K562 (cell line): ENCODE results near the gene SSR2. TPM values are rescaled to one million over a fixed set of nuclear protein-coding genes. Genes with fewer than 3 reads are reported as not detected.

Experiments
- ETV6 ChIP-seq, 3 experiments: fragments of 150-350 bp in 1 of 3; sonication (generic) in 1 of 3; formaldehyde crosslinking in 1 of 3; IDR thresholded peaks; 2 replicates each; pipeline versions ENCODE4 v1.6.1 to v1.8.0; 2014 to 2022; ENCODE audit warnings: borderline replicate concordance in 2 of 3, low read depth in 2 of 3, antibody characterized with exemption in 1 of 3, low read length in 1 of 3, mild to moderate bottlenecking in 1 of 3, missing genetic modification reagents in 1 of 3
- MAFK ChIP-seq: IDR thresholded peaks from 2 replicates; pipeline ENCODE4 v1.6.1; 2011; ENCODE audit warnings: low read length, improper control_type of control experiment
- NR2C1 ChIP-seq, 2 experiments: fragments of 450-650 bp; IDR thresholded peaks; 2 replicates each; pipeline ENCODE4 v1.6.1; 2017; ENCODE audit warnings: mild to moderate bottlenecking in 2 of 2, antibody characterized with exemption in 1 of 2, inconsistent platforms in 1 of 2, missing compliant biosample characterization in 1 of 2, missing genetic modification characterization in 1 of 2
- NUFIP1 ChIP-seq: fragments of 450-650 bp; IDR thresholded peaks from 2 replicates; pipeline ENCODE4 v1.6.1; 2018; ENCODE audit not compliant: partially characterized antibody
- PCBP2 ChIP-seq: fragments of 200-400 bp; formaldehyde crosslinking; IDR thresholded peaks from 2 replicates; pipeline ENCODE4 v1.6.1; 2018; ENCODE audit warnings: low read length, low read depth, mild to moderate bottlenecking, moderate library complexity; ENCODE audit not compliant: poor library complexity, severe bottlenecking
- PML ChIP-seq: IDR thresholded peaks from 2 replicates; pipeline ENCODE4 v1.6.1; 2012; ENCODE audit warnings: low read length, inconsistent platforms
- SAFB2 ChIP-seq: fragments of 200-400 bp; formaldehyde crosslinking; IDR thresholded peaks from 2 replicates; pipeline ENCODE4 v1.6.1; 2018; ENCODE audit warnings: borderline replicate concordance, low read length, low read depth, moderate library complexity; ENCODE audit not compliant: severe bottlenecking
- SP1 ChIP-seq: sonication (generic); formaldehyde crosslinking; IDR thresholded peaks from 2 replicates; pipeline ENCODE4 v1.8.1; 2022; ENCODE audit warnings: mild to moderate bottlenecking, missing genetic modification reagents
- SRSF3 ChIP-seq: fragments of 200-400 bp; formaldehyde crosslinking; IDR thresholded peaks from 2 replicates; pipeline ENCODE4 v1.6.1; 2016; ENCODE audit warnings: mild to moderate bottlenecking, low read length, moderate library complexity; ENCODE audit not compliant: insufficient read depth
- TBP ChIP-seq: optimal IDR thresholded peaks from 2 replicates; pipeline ENCODE3; 2011; ENCODE audit warnings: low read depth, low read length, improper control_type of control experiment
- ZNF133 ChIP-seq: fragments of 250-450 bp; sonication (Bioruptor Pico); IDR thresholded peaks from 2 replicates; pipeline ENCODE4 v1.4.0; 2020; ENCODE audit warnings: mild to moderate bottlenecking
- polyA plus RNA-seq, 8 experiments: library from polyadenylated mRNA; depleted of rRNA in 4 of 8; stranded (reverse) in 5 of 8; unstranded in 3 of 8; fragments of >200 nt; fragmentation: Nextera tagmentation in 2 of 8; fragmentation: Illumina TruSeq in 1 of 8; extraction: Ambion mirVana in 2 of 8; extraction: Trizol in 1 of 8; gene quantifications; 2 replicates each; pipeline versions ENCODE4 v1.2.1 to v1.2.3, GENCODE V29; 2011 to 2014; ENCODE audit warnings: inconsistent platforms in 1 of 8, missing spikeins in 1 of 8
- total RNA-seq, 7 experiments: library from RNA; depleted of rRNA in 6 of 7; stranded (reverse); fragments of >200 nt in 6 of 7; fragmentation: Illumina TruSeq in 2 of 7; extraction: Trizol in 2 of 7; gene quantifications; 2 replicates each; pipeline versions ENCODE4 v1.2.1 to v1.2.3, GENCODE V29; 2011 to 2021; ENCODE audit warnings: low replicate concordance in 1 of 7
- TF ChIP-seq, protein P1 (sequence below): fragments of 450-650 bp; IDR thresholded peaks from 2 replicates; pipeline ENCODE4 v1.6.1; 2016; ENCODE audit warnings: mild to moderate bottlenecking, moderate library complexity
- TF ChIP-seq, protein P2 (sequence below): fragments of 450-650 bp; IDR thresholded peaks from one replicate; pipeline ENCODE4 v1.6.1; 2018; ENCODE audit warnings: mild to moderate bottlenecking, moderate library complexity; ENCODE audit not compliant: partially characterized antibody

Gene SSR2
- total and polyA plus RNA-seq, 9 of the 15 experiments (the other 6 are each of a cell fraction or from before 2014, with no cell fraction given), result 161 to 411 (median 240) TPM

DNA sequence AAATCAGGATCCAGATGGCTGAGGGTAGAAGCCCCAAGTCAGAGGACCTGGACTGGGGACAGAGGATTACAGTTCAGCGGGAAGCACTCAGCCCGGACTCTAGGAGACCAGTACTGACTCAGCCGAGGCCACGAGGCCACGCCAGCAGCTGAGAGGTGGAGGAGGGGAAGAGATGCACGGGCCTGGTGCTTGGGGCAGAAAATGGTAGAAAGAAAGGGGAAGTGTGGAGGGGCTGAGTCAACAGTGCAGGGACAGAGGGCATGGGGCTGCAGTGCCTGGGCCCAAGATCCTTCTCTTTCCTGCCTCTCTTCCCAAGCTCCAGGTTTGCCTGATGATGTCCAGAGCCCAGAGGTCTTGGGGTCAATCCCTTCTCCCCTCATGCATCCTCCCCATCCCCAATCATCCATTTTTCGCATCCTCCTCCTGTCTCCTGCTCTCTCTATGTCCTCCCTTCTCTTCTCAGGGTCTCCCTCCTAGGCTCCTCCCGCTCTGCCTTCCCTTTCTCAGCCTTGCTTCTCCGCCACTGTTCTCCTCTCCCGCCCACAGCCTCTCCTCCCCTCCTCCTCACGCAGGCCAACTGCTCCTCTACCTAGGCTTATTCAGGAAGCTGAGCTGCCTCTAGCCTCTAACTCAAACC lies 50.1 kb downstream of the SSR2 start (continued):
- TF ChIP-seq, protein P1, sequence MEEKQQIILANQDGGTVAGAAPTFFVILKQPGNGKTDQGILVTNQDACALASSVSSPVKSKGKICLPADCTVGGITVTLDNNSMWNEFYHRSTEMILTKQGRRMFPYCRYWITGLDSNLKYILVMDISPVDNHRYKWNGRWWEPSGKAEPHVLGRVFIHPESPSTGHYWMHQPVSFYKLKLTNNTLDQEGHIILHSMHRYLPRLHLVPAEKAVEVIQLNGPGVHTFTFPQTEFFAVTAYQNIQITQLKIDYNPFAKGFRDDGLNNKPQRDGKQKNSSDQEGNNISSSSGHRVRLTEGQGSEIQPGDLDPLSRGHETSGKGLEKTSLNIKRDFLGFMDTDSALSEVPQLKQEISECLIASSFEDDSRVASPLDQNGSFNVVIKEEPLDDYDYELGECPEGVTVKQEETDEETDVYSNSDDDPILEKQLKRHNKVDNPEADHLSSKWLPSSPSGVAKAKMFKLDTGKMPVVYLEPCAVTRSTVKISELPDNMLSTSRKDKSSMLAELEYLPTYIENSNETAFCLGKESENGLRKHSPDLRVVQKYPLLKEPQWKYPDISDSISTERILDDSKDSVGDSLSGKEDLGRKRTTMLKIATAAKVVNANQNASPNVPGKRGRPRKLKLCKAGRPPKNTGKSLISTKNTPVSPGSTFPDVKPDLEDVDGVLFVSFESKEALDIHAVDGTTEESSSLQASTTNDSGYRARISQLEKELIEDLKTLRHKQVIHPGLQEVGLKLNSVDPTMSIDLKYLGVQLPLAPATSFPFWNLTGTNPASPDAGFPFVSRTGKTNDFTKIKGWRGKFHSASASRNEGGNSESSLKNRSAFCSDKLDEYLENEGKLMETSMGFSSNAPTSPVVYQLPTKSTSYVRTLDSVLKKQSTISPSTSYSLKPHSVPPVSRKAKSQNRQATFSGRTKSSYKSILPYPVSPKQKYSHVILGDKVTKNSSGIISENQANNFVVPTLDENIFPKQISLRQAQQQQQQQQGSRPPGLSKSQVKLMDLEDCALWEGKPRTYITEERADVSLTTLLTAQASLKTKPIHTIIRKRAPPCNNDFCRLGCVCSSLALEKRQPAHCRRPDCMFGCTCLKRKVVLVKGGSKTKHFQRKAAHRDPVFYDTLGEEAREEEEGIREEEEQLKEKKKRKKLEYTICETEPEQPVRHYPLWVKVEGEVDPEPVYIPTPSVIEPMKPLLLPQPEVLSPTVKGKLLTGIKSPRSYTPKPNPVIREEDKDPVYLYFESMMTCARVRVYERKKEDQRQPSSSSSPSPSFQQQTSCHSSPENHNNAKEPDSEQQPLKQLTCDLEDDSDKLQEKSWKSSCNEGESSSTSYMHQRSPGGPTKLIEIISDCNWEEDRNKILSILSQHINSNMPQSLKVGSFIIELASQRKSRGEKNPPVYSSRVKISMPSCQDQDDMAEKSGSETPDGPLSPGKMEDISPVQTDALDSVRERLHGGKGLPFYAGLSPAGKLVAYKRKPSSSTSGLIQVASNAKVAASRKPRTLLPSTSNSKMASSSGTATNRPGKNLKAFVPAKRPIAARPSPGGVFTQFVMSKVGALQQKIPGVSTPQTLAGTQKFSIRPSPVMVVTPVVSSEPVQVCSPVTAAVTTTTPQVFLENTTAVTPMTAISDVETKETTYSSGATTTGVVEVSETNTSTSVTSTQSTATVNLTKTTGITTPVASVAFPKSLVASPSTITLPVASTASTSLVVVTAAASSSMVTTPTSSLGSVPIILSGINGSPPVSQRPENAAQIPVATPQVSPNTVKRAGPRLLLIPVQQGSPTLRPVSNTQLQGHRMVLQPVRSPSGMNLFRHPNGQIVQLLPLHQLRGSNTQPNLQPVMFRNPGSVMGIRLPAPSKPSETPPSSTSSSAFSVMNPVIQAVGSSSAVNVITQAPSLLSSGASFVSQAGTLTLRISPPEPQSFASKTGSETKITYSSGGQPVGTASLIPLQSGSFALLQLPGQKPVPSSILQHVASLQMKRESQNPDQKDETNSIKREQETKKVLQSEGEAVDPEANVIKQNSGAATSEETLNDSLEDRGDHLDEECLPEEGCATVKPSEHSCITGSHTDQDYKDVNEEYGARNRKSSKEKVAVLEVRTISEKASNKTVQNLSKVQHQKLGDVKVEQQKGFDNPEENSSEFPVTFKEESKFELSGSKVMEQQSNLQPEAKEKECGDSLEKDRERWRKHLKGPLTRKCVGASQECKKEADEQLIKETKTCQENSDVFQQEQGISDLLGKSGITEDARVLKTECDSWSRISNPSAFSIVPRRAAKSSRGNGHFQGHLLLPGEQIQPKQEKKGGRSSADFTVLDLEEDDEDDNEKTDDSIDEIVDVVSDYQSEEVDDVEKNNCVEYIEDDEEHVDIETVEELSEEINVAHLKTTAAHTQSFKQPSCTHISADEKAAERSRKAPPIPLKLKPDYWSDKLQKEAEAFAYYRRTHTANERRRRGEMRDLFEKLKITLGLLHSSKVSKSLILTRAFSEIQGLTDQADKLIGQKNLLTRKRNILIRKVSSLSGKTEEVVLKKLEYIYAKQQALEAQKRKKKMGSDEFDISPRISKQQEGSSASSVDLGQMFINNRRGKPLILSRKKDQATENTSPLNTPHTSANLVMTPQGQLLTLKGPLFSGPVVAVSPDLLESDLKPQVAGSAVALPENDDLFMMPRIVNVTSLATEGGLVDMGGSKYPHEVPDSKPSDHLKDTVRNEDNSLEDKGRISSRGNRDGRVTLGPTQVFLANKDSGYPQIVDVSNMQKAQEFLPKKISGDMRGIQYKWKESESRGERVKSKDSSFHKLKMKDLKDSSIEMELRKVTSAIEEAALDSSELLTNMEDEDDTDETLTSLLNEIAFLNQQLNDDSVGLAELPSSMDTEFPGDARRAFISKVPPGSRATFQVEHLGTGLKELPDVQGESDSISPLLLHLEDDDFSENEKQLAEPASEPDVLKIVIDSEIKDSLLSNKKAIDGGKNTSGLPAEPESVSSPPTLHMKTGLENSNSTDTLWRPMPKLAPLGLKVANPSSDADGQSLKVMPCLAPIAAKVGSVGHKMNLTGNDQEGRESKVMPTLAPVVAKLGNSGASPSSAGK, result no peak; the same call in 1 of the 2 replicates
- TF ChIP-seq PML (no peak), ZNF133 (CRISPR knock-in tag) (no peak), SRSF3 (no peak), SP1 (CRISPR knock-in tag) (peak; percentile 60; the same call in 1 of the 2 replicates), NR2C1 (IDR thresholded peaks at IDR 0.05) (no peak), NR2C1 (tag; IDR thresholded peaks at IDR 0.05) (peak; percentile 35; the same call in 1 of the 2 replicates), PCBP2 (no peak), MAFK (no peak), ETV6 (IDR thresholded peaks at IDR 0.05; ENCODE audit: borderline replicate concordance in 1 of 2, low read depth in 2 of 2, low read length in 1 of 2) (no peak), ETV6 (CRISPR knock-in tag; IDR thresholded peaks at IDR 0.05; ENCODE audit: borderline replicate concordance) (no peak), NUFIP1 (no peak), SAFB2 (no peak), TBP (no peak)
- TF ChIP-seq, protein P2, sequence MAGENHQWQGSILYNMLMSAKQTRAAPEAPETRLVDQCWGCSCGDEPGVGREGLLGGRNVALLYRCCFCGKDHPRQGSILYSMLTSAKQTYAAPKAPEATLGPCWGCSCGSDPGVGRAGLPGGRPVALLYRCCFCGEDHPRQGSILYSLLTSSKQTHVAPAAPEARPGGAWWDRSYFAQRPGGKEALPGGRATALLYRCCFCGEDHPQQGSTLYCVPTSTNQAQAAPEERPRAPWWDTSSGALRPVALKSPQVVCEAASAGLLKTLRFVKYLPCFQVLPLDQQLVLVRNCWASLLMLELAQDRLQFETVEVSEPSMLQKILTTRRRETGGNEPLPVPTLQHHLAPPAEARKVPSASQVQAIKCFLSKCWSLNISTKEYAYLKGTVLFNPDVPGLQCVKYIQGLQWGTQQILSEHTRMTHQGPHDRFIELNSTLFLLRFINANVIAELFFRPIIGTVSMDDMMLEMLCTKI, result no peak
